Kidney (tissue), 14 donors: ENCODE data around the gene HYLS1. TPM values are rescaled to one million over a fixed set of nuclear protein-coding genes. Genes with fewer than 3 reads are reported as not detected.

ENCODE experiments used
- DNase-seq, 5 donors: peaks; one replicate each; pipeline ENCODE4 v3.0.0-alpha.2; 2013 to 2020
- FAIRE-seq: peaks from 2 replicates; lab custom pipeline; 2012; peaks lifted over from hg19 to GRCh38; lab: Jason Lieb, UNC
- H3K27ac ChIP-seq, 2 donors: one replicate each; pipeline ENCODE4 v1.7.0; 2013; ENCODE audit warnings: low read depth in 2 of 2, low read length in 2 of 2, inconsistent platforms in 1 of 2
- H3K27me3 ChIP-seq: one replicate; pipeline ENCODE4 v1.7.1; 2013; ENCODE audit warnings: low read length, inconsistent platforms; ENCODE audit not compliant: control insufficient read depth, insufficient read depth
- H3K36me3 ChIP-seq, 3 donors: one replicate each; pipeline versions ENCODE4 v1.7.0 to v1.7.1; 2013; ENCODE audit warnings: low read length in 3 of 3, control low read depth in 1 of 3, inconsistent platforms in 1 of 3; ENCODE audit not compliant: insufficient read depth in 3 of 3, control insufficient read depth in 2 of 3
- H3K4me1 ChIP-seq, 3 donors: one replicate each; pipeline versions ENCODE4 v1.7.0 to v1.7.1; 2013; ENCODE audit warnings: low read length in 3 of 3, inconsistent platforms in 1 of 3, low read depth in 1 of 3; ENCODE audit not compliant: control insufficient read depth in 2 of 3, insufficient read depth in 2 of 3
- H3K4me3 ChIP-seq, 3 donors: one replicate each; pipeline versions ENCODE4 v1.7.0 to v1.8.1; 2013; ENCODE audit warnings: low read length in 3 of 3, control low read depth in 1 of 3, inconsistent platforms in 1 of 3
- H3K9ac ChIP-seq, 3 donors: one replicate each; pipeline versions ENCODE4 v1.7.0 to v1.7.1; 2013; ENCODE audit warnings: low read length in 3 of 3, control low read depth in 1 of 3, inconsistent platforms in 1 of 3
- H3K9me3 ChIP-seq, 3 donors: one replicate each; pipeline versions ENCODE4 v1.7.0 to v1.7.1; 2013; ENCODE audit warnings: low read length in 3 of 3, control low read depth in 1 of 3, inconsistent platforms in 1 of 3; ENCODE audit not compliant: control insufficient read depth in 2 of 3, insufficient read depth in 1 of 3
- CTCF ChIP-seq: IDR thresholded peaks from 3 replicates; pipeline ENCODE4 v1.5.1; 2012; ENCODE audit warnings: mild to moderate bottlenecking, moderate library complexity, borderline replicate concordance; ENCODE audit not compliant: insufficient read depth; ENCODE audit errors: extremely low read depth
- intact Hi-C: fragments of 100-400 bp; cut with DNase I; formaldehyde crosslinking; loops from one replicate; pipeline ENCODE4 v1.11.1; 2022
- polyA plus RNA-seq: library from polyadenylated mRNA; stranded (reverse); fragments of 350-450 nt; fragmentation: Illumina TruSeq; extraction: RNeasy Lipid Tissue Mini Kit (QIAGEN cat#74804); gene quantifications from one replicate; pipeline ENCODE4 v1.2.3, GENCODE V29; 2014; ENCODE audit warnings: low read depth, low replicate concordance; ENCODE audit not compliant: insufficient read depth
- total RNA-seq: library from RNA; stranded (reverse); fragmentation: NEBNext Ultra II Directional; extraction: Animal tissue kit (Norgen Biotek cat#: 25700); gene quantifications from one replicate; pipeline ENCODE4 v1.2.1, GENCODE V29; 2021
- donor health status: control.
- donor health status: control.
- donor health status: control.
- donor health status: control.
- donor health status: control.
- donor health status: DM: yes; HTN: yes; CAD: no.
- donor health status: Normal renal cell carcinoma (clear cell type).

Gene HYLS1
- total and polyA plus RNA-seq, 2 donors from 2014 or later = 3.0 to 4.9 TPM

- FAIRE-seq = no peak
- DNase-seq = no peak
Observed at GRCh38 chr11:125948278-125949051, 61.0 kb downstream of the HYLS1 start.

GRCh38 chr11:125949271-125950177 is 62.1 kb downstream of the HYLS1 start:
- no peak for TF ChIP-seq CTCF
- Histone ChIP-seq H3K36me3 (no peaks in the 10 kb centered on the region), H3K27me3 (no peaks in the 10 kb centered on the region), H3K4me1 (no peaks in the 10 kb centered on the region), H3K9me3 (no peaks in the 10 kb centered on the region), H3K9ac (no peak overlapping the region), H3K27ac (no peak overlapping the region), H3K4me3 (no peak overlapping the region)
- FAIRE-seq = no peak
- intact Hi-C loops = no loop called here
- DNase-seq = no peak

More at GRCh38 chr11:125948278-125949051, 61.0 kb downstream of the HYLS1 start:
- Histone ChIP-seq H3K9me3 (no peaks in the 10 kb centered on the region), H3K4me1 (no peaks in the 10 kb centered on the region), H3K27ac (no peak overlapping the region), H3K9ac (no peak overlapping the region), H3K27me3 (no peaks in the 10 kb centered on the region), H3K36me3 (no peaks in the 10 kb centered on the region), H3K4me3 (no peak overlapping the region)
- intact Hi-C loops = no loop called here
- TF ChIP-seq CTCF = no peak

- no peaks in the 10 kb centered on the region for H3K36me3 ChIP-seq
- intact Hi-C loops = no loop called here
- H3K4me1 ChIP-seq = no peaks in the 10 kb centered on the region
- H3K27ac ChIP-seq = no peak overlapping the region
- no peak overlapping the region for H3K9ac ChIP-seq
- no peaks in the 10 kb centered on the region for H3K9me3 ChIP-seq
- FAIRE-seq = no peak
- no peak for TF ChIP-seq CTCF
- no peak for DNase-seq
- H3K4me3 ChIP-seq = no peak overlapping the region
- H3K27me3 ChIP-seq = no peaks in the 10 kb centered on the region
Observed at GRCh38 chr11:125950178-125950490, 62.7 kb downstream of the HYLS1 start.

Other genes with a start within 250 kb of the HYLS1 start
- not detected for gene ACRV1, start 206.8 kb upstream of the HYLS1 start, total RNA-seq
- gene ACRV1, start 206.8 kb upstream of the HYLS1 start, polyA plus RNA-seq = not detected
- gene PATE1, start 141.4 kb upstream of the HYLS1 start, total RNA-seq = not detected
- gene PATE1, start 141.4 kb upstream of the HYLS1 start, polyA plus RNA-seq = not detected
- not detected for gene PATE2, start 108.8 kb upstream of the HYLS1 start, total RNA-seq
- not detected for gene PATE2, start 108.8 kb upstream of the HYLS1 start, polyA plus RNA-seq
- gene PATE3, start 99.5 kb upstream of the HYLS1 start, total RNA-seq = not detected
- gene PATE3, start 99.5 kb upstream of the HYLS1 start, polyA plus RNA-seq = not detected
- not detected for gene PATE4, start 54.4 kb upstream of the HYLS1 start, total RNA-seq
- gene PATE4, start 54.4 kb upstream of the HYLS1 start, polyA plus RNA-seq = not detected
- 9.4 TPM for gene PUS3, start 15.5 kb downstream of the HYLS1 start, total RNA-seq
- 9.9 TPM for gene PUS3, start 15.5 kb downstream of the HYLS1 start, polyA plus RNA-seq
- 1.1 TPM for gene DDX25, start 16.8 kb downstream of the HYLS1 start, total RNA-seq
- 3.8 TPM for gene DDX25, start 16.8 kb downstream of the HYLS1 start, polyA plus RNA-seq
- not detected for gene VSIG10L2, start 58.4 kb downstream of the HYLS1 start, total RNA-seq
- gene VSIG10L2, start 58.4 kb downstream of the HYLS1 start, polyA plus RNA-seq = not detected
- gene CDON, start 175.2 kb downstream of the HYLS1 start, total RNA-seq = 4.0 TPM
- 0.45 TPM for gene CDON, start 175.2 kb downstream of the HYLS1 start, polyA plus RNA-seq